Fibroblast of skin of left biceps (primary cell): Measurements from ENCODE around the gene AIFM2.
"Not testable (repeated sequence)": the region's sequence is repeated elsewhere in the genome, so short reads cannot be mapped to it uniquely, and the experiment has no call there.

Experiments used
- DNase-seq, 2 experiments: peaks; one replicate each; pipeline ENCODE4 v3.0.0-alpha.2; 2013; ENCODE audit warnings: low read depth in 2 of 2

Gene AIFM2

GRCh38 chr10:70132098-70133029 is at the start of gene AIFM2:
Gene AIFM2, minus strand, starts transcription at chr10:70132825. Its CDS starts 8,741 bp downstream, at chr10:70124084.
- no peak for DNase-seq

- not testable (repeated sequence) for DNase-seq
Observed at GRCh38 chr10:70179209-70179608, 46.6 kb upstream of the AIFM2 start.

GRCh38 chr10:70178139-70178725 is 45.6 kb upstream of the AIFM2 start:
- no peak for DNase-seq

DNA sequence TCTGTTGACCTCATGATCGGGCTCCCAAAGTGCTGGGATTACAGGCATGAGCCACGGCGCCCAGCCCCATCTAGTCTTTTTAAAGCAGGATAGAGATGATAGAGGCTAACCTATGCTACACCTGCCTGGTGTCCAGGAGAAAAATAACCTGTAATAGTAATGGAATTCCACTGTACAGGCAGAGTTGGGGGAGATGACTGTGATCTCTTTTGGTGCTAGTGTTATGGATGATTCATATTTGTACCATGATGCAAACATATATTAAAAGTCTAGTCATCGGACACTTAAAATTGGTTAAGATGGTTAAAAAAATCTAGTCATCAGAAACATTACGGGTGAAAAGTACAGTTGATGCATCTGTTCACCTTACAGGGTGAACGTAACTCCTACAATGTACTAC is 43.8 kb upstream of the AIFM2 start:
- DNase-seq: no peak

DNA sequence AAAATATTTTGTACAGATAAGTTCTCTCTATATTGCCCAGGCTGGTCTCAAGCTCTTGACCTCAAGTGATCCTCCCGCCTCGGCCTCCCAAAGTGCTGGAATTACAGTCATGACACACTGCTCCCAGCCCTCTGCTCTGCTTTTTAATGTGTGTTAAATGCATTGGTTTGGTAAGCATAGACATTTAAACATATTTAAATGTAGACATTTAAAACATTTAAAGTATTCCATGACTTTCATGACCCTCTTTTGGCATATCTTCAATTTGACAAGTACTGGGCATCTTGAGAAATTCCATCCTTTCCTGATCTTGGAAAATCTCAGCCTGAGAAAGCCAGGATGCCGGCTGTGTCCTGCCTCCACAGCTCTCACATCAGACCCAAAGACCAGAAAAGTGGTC is 42.9 kb upstream of the AIFM2 start:
- no peak for DNase-seq

- DNase-seq: no peak
Observed at GRCh38 chr10:70174058-70174741, 41.6 kb upstream of the AIFM2 start.

- DNase-seq: no peak
Observed at GRCh38 chr10:70169649-70170364, 37.2 kb upstream of the AIFM2 start.

GRCh38 chr10:70169011-70169410 is 36.4 kb upstream of the AIFM2 start:
- DNase-seq: no peak

- DNase-seq: no peak
Observed at GRCh38 chr10:70167246-70167645, 34.6 kb upstream of the AIFM2 start.

DNA sequence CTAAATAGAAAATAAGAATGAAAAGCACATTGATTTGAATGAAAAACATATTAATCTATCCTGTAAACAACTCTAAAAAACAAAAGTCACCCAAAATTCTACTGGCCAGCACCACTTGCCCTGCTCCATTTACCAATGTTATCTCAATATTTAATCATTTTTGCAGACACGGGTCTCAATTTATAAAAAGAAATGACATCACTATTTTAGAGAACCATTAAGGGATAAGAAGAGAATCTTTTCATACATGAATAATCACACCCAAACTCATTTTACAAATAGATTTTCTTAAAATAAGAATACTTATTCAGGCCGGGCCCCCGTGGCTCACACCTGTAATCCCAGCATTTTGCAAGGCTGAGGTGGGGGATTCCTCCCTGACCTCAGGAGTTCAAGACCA is 33.8 kb upstream of the AIFM2 start:
- DNase-seq: no peak

DNA sequence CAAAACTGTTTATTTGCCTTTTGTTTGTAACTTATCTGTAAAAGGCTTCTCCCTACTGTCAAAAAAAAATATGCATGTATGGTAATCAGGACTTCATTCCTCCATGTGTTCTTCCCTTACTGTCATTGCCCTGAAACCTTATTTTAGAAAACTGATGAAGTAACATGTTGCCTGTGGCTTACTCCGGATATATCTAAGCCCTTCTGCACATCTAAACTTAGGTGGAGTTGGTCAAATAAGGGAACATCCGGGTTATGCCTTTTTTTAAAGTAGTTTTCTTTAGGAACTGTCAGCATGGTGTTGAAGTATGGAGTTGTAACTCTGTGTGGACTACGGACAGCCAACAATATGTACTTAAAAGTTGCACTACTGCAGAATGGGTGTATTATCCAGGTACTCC is 31.5 kb upstream of the AIFM2 start:
- DNase-seq: no peak

GRCh38 chr10:70163448-70163847 is 30.8 kb upstream of the AIFM2 start:
- no peak for DNase-seq

- no peak for DNase-seq
Observed at GRCh38 chr10:70162892-70163201, 30.2 kb upstream of the AIFM2 start.

DNA sequence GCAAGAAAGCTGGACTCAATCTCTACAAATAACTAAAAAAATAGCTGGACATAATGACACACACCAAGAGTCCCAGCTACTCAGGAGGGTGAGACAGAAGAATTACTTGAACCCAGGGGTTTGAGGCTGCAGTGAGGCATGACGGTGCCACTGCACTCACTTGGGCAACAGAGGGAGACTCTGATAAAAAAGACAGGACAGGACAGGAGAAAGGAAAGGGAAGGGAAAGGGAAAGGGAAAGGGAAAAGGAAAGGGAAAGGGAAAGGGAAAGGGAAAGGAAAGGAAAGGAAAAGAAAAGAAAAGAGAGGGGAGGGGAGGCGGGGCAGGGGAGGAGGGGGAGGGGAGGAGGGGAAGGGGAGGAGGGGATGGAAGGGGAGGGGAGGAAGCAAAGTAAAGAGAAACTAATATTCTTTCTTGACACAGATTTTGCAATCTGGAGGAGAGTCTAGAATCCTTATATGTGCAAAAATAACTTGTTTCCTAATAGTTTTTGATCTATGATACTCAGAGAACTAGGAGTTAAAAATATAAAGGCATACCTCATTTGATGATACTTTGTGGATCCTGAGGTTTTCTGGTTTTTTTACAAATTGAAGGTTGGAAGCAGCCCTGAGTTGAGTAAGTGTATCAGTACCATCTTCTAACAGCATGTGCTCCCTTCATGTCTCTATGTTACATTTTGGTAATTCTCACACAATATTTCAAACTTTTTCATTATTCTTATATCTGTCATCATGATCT is 29.7 kb upstream of the AIFM2 start:
- no peak for DNase-seq

DNA sequence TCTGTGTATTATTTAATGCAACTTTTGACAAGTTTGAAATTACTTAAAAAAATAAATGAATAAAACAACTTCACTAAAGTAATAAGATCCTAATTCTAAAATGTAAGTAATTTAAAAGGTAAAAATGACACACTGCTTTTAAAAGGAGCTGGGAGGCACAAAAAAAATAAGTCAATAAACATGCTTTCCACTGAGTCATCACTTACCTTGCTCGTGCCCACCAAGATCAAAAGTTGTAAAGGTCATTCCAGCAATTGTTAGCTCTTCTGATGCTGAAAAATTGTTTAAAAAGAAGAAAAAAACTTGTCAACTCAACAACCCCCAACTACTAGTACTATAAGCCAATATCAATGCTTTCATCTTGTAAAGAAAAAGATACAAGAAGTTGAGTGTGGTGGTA is 28.2 kb upstream of the AIFM2 start:
- no peak for DNase-seq

DNA sequence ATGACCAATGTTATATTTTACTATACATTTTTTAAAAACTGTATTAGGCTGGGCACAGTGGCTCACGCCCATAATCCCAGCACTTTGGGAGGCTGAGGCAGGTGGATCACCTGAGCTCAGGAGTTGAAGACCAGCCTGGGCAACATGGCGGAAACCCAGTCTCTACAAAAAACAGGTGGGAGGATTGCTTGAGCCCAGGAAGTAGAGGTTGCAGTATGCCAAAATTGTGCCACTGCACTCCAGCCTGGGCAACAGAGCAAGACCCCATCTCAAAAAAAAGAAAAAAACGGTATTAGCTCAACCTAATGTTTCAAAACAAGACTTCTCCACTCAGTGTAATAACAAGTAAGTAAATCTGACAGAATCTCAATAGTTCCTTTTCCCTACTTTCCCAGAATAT is 26.7 kb upstream of the AIFM2 start:
- DNase-seq: not testable (repeated sequence)

GRCh38 chr10:70158113-70158512 is 25.5 kb upstream of the AIFM2 start:
- no peak for DNase-seq

DNA sequence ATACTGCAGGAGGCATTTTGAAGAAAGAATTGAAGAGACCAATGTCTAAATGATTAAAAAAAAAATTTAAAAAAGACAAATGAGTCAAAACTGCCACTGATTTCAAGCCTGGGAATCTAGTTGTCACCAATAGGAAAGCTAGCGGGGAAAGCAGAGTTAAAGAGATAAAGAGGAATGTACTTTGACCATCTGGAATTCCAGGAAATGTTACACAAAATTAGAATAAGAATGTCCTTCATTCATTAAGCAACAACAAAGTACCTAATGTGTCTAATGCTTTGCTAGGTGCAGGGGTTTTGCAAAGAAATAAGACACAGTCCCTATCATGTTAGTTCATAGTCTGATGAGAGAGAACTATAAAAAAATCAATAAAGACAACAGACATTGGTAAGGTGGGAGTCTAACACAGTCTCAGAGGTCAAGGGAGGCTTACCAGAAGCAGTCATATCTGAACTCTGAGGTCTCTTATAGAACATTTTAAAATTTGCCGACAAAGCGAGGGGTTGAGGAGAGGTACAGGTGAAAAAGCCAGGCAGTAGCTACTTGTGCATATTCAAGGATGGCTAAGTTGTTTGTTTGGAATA is 22.7 kb upstream of the AIFM2 start:
- no peak for DNase-seq

DNA sequence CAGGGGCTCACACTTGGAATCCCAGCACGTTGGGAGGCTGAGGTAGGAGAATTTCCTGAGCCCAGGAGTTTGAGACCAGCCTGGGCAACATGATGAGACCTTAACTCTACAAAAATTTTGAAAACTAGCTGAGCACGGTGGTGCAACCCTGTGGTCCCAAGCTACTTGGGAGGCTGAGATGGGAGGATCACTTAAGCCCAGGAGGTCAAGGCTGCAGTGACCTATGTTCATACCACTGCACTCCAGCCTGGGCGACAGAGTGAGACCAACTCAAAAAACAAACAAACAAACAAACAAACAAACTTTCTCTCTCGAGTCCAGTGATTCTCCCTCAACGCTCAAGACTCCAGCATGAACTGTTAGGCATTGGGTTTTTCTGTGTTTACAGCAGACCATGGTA is 15.9 kb upstream of the AIFM2 start:
- no peak for DNase-seq

GRCh38 chr10:70147259-70147625 is 14.6 kb upstream of the AIFM2 start:
- DNase-seq: no peak
